GM12875 (cell line): ENCODE results near the gene AADACL2.
"Not testable (repeated sequence)": the region's sequence is repeated elsewhere in the genome, so short reads cannot be mapped to it uniquely, and the experiment has no call there.

Experiments used
- H3K4me3 ChIP-seq: one replicate; pipeline ENCODE4 v1.5.1; 2011; ENCODE audit warnings: low read depth, low read length, control low read depth
- TF ChIP-seq, protein P1 (sequence below): IDR thresholded peaks from 2 replicates; pipeline ENCODE4 v1.5.1; 2011; ENCODE audit warnings: low read depth, mild to moderate bottlenecking, control low read depth, inconsistent platforms, low read length, moderate library complexity, borderline replicate concordance; ENCODE audit not compliant: insufficient read depth

Gene AADACL2

DNA sequence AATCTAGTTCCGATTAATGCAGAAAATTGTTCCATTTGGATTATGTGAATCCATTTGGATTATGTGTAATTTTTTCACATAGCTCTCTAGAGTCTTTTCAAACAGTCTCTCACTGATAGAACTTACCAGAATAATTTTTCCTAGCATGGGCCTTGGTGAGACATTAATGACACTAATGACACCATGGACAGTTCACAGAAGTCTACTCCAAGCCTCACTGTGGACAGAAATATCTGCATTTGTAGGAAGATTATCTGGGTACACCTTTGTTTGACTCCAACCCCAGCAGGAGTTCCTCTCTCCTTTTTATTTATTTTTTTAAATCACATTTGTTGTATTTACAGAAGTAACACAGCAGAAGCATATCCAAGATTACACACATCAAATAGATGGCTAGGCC, 27.9 kb downstream of the AADACL2 start:
- TF ChIP-seq, protein P1, sequence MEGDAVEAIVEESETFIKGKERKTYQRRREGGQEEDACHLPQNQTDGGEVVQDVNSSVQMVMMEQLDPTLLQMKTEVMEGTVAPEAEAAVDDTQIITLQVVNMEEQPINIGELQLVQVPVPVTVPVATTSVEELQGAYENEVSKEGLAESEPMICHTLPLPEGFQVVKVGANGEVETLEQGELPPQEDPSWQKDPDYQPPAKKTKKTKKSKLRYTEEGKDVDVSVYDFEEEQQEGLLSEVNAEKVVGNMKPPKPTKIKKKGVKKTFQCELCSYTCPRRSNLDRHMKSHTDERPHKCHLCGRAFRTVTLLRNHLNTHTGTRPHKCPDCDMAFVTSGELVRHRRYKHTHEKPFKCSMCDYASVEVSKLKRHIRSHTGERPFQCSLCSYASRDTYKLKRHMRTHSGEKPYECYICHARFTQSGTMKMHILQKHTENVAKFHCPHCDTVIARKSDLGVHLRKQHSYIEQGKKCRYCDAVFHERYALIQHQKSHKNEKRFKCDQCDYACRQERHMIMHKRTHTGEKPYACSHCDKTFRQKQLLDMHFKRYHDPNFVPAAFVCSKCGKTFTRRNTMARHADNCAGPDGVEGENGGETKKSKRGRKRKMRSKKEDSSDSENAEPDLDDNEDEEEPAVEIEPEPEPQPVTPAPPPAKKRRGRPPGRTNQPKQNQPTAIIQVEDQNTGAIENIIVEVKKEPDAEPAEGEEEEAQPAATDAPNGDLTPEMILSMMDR: no peak
- no peak overlapping the region for H3K4me3 ChIP-seq

DNA sequence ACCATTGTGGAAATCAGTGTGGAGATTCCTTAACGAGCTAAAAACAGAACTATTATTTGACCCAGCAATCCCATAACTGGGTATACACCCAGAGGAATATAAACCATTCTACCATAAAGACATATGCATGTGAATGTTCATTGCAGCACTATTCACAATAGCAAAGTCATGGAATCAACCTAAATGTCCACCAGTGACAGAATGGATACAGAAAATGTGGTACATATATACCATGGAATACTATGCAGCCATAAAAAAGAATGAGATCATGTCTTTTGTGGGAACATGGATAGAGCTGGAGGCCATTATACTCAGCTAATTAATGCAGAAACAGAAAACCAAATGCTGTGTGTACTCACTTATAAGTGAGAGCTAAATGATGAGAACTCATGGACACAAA, 31.0 kb downstream of the AADACL2 start:
- H3K4me3 ChIP-seq: not testable (repeated sequence)

DNA sequence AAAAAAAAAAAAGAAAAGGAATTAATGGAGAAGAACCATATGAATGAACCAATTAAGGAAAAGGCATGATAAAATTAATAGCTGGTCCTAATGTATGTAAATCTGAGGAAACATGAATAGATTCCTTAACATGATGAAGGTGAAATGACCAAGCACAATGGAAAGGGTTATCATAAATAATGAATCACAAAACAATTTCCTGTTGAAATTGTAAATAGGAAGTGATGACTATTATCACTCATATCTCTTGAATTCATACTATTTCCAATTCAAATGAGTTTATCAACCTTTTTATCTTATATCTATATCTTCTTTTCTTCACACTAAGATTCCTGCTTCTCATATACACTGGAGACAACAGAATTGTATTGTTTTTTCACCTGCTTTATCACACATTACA, 32.0 kb downstream of the AADACL2 start:
- TF ChIP-seq, protein P1: no peak
- H3K4me3 ChIP-seq: no peak overlapping the region

DNA sequence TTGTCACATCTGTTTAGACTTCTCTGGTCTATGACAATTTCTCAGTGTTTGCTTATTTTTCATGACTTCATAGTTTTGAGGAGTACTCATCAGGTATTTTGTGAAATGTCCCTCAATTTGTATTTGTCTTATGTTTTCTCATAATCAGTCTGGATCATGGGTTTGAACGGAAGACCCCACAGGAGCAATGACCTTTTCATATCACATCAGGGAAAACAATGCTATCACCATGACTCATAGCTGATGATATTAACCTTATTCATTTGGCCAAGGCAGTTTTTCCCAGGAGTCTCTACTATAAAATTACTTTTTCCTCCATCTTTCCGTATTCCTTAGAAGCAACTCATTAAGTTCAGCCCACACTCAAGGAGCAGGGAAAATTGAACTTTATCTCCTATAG, 32.7 kb downstream of the AADACL2 start:
- TF ChIP-seq, protein P1: no peak
- no peak overlapping the region for H3K4me3 ChIP-seq

DNA sequence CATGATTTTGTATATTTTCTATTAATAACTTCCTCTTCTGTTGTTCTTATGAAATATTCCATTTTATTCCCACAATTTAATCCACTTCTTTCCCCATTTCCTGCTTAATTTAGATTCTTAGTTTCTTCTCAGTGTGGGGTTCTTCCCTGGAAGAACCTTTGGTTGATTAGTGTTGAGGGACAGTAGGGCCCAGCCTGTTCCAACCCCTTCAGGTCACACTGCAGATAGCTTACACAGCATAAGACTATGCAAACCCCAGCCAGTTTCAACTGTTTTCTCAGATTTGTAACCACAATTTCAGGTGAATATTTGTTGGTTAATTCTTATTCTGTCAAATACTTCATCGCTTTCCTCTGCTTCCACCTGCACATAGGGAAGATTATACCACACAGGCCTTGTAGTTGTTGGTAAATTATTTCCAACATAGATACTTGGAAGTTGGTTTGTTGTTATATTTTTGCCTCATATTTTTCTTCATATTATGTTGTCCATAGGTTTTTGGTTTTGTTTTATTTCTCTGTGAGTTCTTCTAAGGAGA, 34.7 kb downstream of the AADACL2 start:
- H3K4me3 ChIP-seq: no peak overlapping the region
- TF ChIP-seq, protein P1: no peak

DNA sequence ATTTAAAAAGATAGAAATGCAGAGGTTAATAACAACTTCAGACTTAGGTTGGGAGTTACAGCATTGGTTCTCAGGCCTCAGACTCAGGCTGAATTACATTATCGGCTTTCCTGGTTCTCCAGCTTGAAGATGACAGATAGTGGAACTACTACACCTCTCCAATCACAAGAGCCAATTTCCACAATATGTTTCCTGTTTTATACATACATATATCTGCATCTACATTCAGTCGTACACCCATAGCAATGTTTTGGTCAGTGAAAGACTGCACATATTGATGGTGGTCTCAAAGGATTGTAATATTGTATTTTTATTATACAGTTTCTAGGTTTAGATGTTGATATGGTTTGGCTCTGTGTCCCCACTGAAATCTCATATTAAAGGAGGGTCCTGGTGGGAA, 35.4 kb downstream of the AADACL2 start:
- no peak overlapping the region for H3K4me3 ChIP-seq
- TF ChIP-seq, protein P1: no peak

DNA sequence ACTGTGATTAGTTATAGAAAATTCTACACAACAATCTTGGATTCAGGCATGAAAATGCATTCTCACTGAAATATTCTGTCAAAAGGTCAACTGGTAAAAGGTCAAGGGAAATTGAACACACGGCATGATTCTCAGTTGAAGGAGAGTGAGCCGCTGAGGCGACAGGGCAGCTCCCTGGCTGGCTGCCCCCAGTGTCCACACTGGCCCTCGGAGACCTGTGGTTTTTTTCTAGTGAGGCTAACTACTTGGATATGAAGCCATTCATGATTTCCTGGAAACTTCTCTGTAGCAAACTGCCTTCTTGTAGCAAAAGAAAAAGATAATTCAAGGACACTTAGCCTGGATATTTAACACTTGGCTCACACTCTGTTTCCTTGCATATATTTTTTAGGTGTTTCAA, 37.2 kb downstream of the AADACL2 start:
- H3K4me3 ChIP-seq: no peak overlapping the region
- TF ChIP-seq, protein P1: no peak
